Activated T-cell treated with anti-CD3 and anti-CD28 coated beads for 24 hours (primary cell): ENCODE data around the gene SLC6A6.

Experiments
- DNase-seq: peaks from one replicate; pipeline ENCODE4 v3.0.0-alpha.2; 2020; ENCODE audit warnings: low read depth

Gene SLC6A6

GRCh38 chr3:14522768-14523167 is 120.4 kb downstream of the SLC6A6 start:
- DNase-seq, result no peak

DNA sequence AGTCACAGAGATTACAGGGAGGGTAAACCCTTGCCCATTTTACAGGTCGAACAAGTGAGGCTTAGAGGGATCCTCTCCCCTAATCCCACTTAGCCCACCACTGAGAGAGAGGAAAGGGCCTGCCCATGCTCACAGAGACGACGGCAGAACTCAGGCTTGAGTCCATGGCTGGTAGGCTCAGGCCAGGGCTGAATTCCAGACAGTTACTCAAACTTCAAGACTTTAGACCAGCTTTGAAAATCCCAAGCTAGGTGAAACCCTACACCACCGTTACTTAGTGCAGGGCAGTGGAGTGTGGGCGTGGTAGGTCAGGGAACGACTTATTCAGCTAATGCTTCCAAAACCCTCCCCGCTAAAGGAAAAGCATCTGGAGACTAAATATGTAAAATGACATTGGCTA is 121.4 kb downstream of the SLC6A6 start:
- DNase-seq, result no peak

DNA sequence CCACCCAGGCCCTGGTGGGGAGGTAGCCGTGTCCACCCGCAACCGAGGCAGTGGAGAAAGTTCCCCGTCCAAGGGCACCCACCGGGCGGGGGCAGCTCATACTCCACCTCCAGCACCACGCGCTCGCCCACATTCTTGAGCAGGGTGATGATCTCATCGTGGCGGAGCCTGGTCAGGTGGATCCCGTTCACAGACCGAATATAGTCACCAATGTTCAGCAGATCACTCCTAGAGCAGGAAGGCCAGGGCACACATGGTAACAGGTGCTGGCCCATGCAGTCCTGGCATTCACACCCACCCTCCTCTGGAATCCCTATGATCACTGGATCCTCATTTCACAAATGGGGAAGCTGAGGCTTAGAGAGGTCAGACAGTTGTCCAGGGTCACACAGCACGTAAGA is 121.9 kb downstream of the SLC6A6 start:
- DNase-seq, result no peak

DNA sequence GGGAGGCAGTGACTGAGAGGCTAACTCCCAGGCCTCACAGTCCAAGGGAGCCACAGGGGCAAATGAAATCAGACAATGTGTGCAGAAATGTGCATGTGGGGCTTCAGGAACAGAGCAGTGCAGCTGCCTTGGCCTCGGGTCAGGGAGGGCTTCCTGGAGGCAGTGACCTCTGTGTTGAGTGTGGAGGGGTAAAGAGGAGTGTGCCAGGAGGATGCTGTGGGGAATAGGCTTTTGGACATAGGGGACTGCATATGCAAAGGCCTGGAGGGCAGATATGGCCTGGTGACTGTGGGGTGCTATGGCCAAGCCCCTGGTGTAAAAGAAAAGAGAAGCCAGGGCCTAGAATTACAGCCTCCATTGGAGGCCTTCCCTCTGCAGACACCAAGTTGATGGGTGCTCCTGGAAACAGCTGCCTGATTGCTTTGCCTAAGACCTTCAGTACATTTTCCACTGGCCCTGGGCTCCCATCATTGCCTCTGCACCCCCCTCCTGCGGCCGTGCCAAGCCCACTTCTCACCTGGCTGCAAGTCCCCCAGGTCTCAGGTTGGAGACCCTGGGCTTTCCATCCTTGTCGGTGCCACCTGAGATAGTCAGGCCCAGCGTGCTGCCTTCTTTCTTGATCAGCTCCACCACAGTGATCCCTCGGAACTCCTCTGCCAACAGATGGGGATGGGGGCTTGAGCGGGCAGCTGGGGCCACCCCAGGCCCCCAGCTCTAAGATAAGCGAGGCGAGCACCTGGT is 122.7 kb downstream of the SLC6A6 start:
- DNase-seq, result no peak

DNA sequence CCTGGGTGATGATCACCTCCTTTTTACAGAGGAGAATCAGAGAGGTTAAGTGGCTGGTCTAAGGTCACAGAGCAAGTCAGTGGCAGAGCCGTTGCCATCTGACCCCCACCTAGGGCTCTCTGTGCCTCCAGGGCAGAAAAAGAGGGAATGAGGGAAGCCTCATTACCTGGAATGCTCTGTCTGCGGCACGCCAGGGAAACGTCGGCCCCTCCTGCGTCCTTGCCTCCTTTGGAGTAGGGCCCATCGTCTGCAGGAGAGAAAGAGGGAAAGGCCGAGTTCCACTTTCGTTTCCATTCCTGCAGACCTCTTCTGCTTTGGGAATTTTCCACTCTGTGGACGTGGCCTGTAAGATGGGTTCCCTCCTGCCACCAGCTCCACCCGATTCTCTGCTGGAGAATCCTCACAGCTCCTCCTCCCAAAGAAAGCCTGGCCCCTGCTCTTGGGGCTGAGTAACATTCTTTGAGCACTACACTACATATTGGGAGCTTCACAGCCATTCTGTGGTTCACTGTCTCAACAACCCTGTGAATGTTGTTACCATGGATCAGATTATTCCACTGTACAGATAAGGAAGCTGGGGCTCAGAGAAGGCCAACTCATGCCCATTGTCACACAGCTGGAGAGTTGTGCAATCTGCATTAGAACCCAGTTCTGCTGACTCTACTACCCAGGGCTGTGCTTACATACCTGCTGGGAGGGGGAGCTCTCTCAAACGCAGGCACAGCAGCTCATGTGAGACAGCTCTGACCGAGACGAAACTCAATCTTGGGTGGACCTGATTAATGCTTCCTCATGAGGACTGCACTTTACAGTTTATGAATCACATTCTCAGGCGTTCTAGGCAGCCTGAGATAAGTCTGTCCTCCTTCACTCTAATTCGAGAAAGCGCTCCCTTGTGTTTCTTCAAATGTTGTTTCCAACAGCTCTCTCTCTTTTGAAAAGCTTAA is 123.6 kb downstream of the SLC6A6 start:
- DNase-seq, result no peak

DNA sequence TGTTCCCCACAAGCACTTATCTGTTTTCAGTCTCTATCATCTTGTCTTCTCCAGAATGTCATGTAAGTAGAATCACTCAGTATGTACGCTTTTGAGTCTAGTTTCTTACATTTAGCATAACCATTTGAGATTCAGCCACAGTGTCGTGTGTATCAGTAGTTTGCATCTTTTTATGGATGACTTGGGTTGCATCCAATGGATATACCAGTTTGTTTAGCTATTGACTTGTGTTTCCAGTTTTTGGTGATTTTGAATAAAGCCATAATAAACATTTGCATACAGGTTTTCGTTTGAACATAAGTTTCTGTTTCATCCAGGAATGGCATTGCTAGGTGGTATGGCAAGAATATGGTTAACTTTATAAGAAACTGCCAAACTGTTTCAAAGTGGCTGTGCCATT is 125.7 kb downstream of the SLC6A6 start:
- no peak for DNase-seq

- no peak for DNase-seq
These were observed 129.5 kb downstream of the SLC6A6 start for GRCh38 chr3:14531856-14532395.

- no peak for DNase-seq
These were observed 130.5 kb downstream of the SLC6A6 start for GRCh38 chr3:14532691-14533456.

- no peak for DNase-seq
These were observed 131.1 kb downstream of the SLC6A6 start for GRCh38 chr3:14533457-14533958.

DNA sequence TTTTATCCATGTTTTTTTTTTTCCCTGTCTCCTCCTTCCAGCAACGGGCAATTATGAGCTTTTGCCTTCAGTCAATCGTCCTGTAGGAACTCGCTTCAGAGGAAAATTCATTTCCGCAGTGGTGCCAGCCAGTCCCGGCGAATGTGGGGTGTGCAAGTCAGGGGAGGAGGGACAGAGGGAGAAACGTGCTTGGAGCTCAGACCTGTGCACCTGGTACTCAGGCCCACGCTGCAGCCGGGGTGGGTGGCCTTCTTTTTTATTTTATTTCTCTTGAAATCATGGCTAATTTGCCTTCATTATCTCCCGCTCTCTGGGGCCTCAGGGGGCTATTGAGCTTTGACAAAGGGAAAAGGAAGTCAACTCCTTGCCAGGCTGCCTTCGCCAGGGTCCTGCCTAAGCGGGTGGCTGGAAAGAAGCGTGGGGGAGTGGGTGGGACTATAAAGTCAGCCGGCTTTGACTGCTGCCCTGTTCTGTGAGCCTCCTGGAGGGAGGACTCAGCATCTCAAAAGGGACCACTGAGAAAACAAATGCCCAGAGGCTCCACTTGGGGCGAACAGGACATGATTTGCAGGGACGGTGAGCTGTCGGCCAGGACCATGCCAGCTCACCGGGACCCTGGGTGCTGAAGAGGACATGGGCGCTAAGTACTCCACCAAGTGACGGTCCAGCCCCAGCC is 132.2 kb downstream of the SLC6A6 start:
- no peak for DNase-seq

DNA sequence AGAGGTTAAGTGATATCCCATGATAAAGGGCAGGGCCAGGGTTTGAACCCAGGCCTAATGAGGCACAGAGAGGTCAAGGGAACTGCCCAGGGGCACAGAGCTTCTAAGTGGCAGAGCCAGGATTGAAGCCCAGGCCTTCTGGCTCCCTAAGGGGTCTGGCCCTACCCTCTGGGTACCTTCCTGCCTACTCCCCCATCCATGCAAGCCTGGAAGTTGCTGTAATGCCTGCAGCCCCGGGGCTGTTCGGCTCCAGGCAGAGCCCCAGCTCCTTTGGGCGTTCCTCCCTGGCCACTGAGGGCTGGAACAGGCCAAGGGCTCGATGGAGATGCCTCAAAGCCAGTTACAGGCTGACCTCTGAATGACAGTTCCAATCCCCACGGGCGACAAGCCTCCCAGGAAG is 133.2 kb downstream of the SLC6A6 start:
- no peak for DNase-seq

DNA sequence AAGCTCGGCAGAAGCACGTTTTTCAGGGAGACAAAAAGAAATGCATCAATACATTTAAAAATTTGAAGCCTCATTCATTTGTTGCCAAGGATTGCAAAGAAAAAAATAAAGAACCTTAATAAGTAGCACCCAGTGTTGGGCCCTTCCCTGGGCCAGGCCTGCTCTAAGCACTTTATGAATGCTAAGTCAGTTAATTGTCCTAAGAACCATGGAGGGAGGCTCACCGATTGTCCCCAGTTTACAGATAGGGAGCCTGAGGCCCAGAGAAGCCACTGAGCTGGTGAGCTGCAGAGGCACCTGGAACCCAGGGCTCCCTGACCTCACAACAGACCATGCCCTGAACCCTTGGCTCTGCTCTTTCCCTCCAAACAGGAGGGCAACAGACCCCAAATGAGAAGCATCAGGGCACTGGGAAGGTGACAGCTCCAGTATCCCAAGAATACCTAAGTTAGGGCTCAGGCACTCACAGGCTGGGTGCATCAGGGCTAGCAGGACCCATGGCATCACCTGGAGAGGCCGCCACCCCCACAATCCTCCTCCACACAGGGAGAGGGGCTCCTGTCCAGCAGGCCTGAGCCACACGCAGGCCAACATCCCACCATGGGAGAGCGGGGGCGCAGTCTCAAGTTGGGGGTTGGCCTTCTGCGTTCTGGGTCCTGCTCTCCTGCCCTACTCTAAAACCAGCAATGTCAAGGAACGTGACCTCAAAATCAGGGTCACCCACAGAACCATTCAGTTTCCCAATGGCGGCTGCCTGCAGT is 133.8 kb downstream of the SLC6A6 start:
- no peak for DNase-seq

GRCh38 chr3:14536837-14537589 is 134.6 kb downstream of the SLC6A6 start:
- DNase-seq, result no peak

GRCh38 chr3:14537590-14538450 is 135.4 kb downstream of the SLC6A6 start:
- DNase-seq, result no peak

DNA sequence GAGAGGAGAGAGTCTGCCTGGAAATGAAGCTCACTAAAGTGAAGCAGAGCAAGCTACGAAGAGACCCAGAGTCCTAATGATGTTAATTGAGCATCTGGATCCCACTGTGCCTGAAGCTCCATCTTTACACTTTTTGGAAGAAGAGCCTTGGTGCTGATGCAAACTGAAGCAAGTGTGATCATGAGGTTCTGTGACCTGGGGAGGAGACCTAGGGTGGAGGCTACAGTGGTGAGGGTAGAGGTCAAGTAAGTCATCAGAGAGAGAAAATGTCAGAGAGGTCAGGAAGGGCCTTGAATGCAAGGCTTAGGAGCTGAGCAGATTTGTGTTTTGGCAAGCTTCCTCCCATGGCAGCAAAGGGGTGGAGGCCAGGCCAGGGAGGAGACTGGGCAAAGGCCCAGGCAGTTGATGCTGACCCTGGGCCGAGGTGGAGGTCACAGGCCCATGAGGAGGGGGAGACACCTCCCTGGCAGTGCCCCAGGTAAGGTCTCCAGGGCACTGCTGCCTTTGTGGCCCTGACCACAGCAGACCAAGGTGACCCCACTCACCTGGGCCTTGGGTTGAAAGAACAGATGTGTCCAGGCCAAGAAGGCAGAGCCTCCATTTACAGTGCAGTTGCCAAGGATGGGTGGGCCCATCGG is 136.2 kb downstream of the SLC6A6 start:
- no peak for DNase-seq
